ENCODE results near the gene INTS14. TPM values are rescaled to one million over a fixed set of nuclear protein-coding genes. Genes with fewer than 3 reads are reported as not detected.

INTS14 gene
- total and polyA plus RNA-seq, 12 donors = 16.4 to 64.6 (median 34.4) TPM

- Histone ChIP-seq H3K27ac (no peak overlapping the region), H3K4me3 (no peak overlapping the region), H3K4me1 (replicated peaks in 1 of 2) (peaks cover 14 to 32% of the 10 kb centered on the region in 2 donors), H3K27me3 (no peaks in the 10 kb centered on the region), H3K36me3 (replicated peaks in 1 of 2) (no peaks in the 10 kb centered on the region), H3K9me3 (replicated peaks in 1 of 3) (no peaks in the 10 kb centered on the region)
- 49 to 59% (median 53%) methylated on average over 2 of the region's 2 CpGs for WGBS, 4 donors
- DNase-seq = no peak
- TF ChIP-seq CTCF (IDR thresholded peaks at IDR 0.05) = no peak
- TF ChIP-seq POLR2A (IDR thresholded peaks at IDR 0.05) = no peak
- intact Hi-C loops (cut with DNase I) = no loop called here
Measured at GRCh38 chr15:65612616-65612946, 1.6 kb upstream of the INTS14 start.

- peak overlapping the region; percentile 71 to 97 (median 94) for H3K27ac ChIP-seq
- H3K27me3 ChIP-seq = no peaks in the 10 kb centered on the region
- no peaks in the 10 kb centered on the region for H3K9me3 ChIP-seq (replicated peaks in 1 of 3)
- TF ChIP-seq POLR2A (IDR thresholded peaks at IDR 0.05) (no peak), CTCF (IDR thresholded peaks at IDR 0.05) (no peak)
- DNase-seq = no peak
- intact Hi-C loops (cut with DNase I) = no loop called here
- no peaks in the 10 kb centered on the region for H3K36me3 ChIP-seq (replicated peaks in 1 of 2)
- peaks cover 14 to 32% of the 10 kb centered on the region in 2 donors for H3K4me1 ChIP-seq (replicated peaks in 1 of 2)
- H3K4me3 ChIP-seq = peak overlapping the region in 2 of 4 donors; percentile 71 to 75
- WGBS, 4 donors = 77 to 85% (median 83%) methylated on average over 5 of the region's 5 CpGs
Measured at GRCh38 chr15:65611888-65612615, 1.1 kb upstream of the INTS14 start.

- H3K36me3 ChIP-seq (replicated peaks in 1 of 2) = peaks cover 0 to 37% of the 10 kb centered on the region in 2 donors
- no peaks in the 10 kb centered on the region for H3K27me3 ChIP-seq
- 97 to 100% (median 99%) methylated on average over 1 of the region's 1 CpG for WGBS, 4 donors
- no peaks in the 10 kb centered on the region for H3K9me3 ChIP-seq (replicated peaks in 1 of 3)
- no peak overlapping the region for H3K4me3 ChIP-seq
- no peak overlapping the region for H3K27ac ChIP-seq
- peaks cover 0 to 11% of the 10 kb centered on the region in 2 donors for H3K4me1 ChIP-seq (replicated peaks in 1 of 2)
- no peak for DNase-seq
- TF ChIP-seq CTCF (IDR thresholded peaks at IDR 0.05) (no peak), POLR2A (IDR thresholded peaks at IDR 0.05) (no peak)
- intact Hi-C loops (cut with DNase I) = no loop called here
Measured at GRCh38 chr15:65603559-65603958, 7.4 kb downstream of the INTS14 start.

- TF ChIP-seq POLR2A (IDR thresholded peaks at IDR 0.05) (no peak), CTCF (IDR thresholded peaks at IDR 0.05) (no peak)
- Histone ChIP-seq H3K27me3 (no peaks in the 10 kb centered on the region), H3K9me3 (replicated peaks in 1 of 3) (no peaks in the 10 kb centered on the region), H3K4me1 (replicated peaks in 1 of 2) (peaks cover 0 to 11% of the 10 kb centered on the region in 2 donors), H3K27ac (no peak overlapping the region), H3K36me3 (replicated peaks in 1 of 2) (peaks cover 0 to 41% of the 10 kb centered on the region in 2 donors), H3K4me3 (no peak overlapping the region)
- intact Hi-C loops (cut with DNase I) = no loop called here
- no peak for DNase-seq
- 79 to 87% (median 81%) methylated on average over 2 of the region's 2 CpGs for WGBS, 4 donors
Measured at GRCh38 chr15:65603134-65603533, 7.8 kb downstream of the INTS14 start.
